HEK293T (cell line): ENCODE data around the gene CS.

Source experiments
- ARNT ChIP-seq: fragments of 450-650 bp; IDR thresholded peaks from 2 replicates; pipeline ENCODE4 v1.6.1; 2017; ENCODE audit warnings: mild to moderate bottlenecking
- FOXK2 ChIP-seq: fragments of 450-650 bp; IDR thresholded peaks from 2 replicates; pipeline ENCODE4 v1.6.1; 2016; ENCODE audit warnings: mild to moderate bottlenecking
- FOXM1 ChIP-seq: fragments of 450-650 bp; IDR thresholded peaks from 2 replicates; pipeline ENCODE4 v1.6.1; 2017; ENCODE audit warnings: mild to moderate bottlenecking, borderline replicate concordance
- HDGF ChIP-seq: fragments of 450-650 bp; IDR thresholded peaks from 2 replicates; pipeline ENCODE4 v1.6.1; 2017; ENCODE audit warnings: antibody characterized with exemption, borderline replicate concordance
- TARDBP ChIP-seq: fragments of 450-650 bp; IDR thresholded peaks from 2 replicates; pipeline ENCODE4 v1.6.1; 2016
- ZNF384 ChIP-seq: fragments of 450-650 bp; IDR thresholded peaks from 2 replicates; pipeline ENCODE4 v1.6.1; 2016

- no peak for TF ChIP-seq FOXM1
- no peak for TF ChIP-seq HDGF
- TF ChIP-seq ARNT, result no peak
- no peak for TF ChIP-seq FOXK2
- TF ChIP-seq TARDBP, result no peak
- TF ChIP-seq ZNF384, result no peak
Observed at GRCh38 chr12:56293795-56294194, 6.3 kb downstream of the CS start.
